Stomach (tissue), 9 donors: Measurements from ENCODE around the gene INO80. TPM values are rescaled to one million over a fixed set of nuclear protein-coding genes. Genes with fewer than 3 reads are reported as not detected.

Experiments
- DNase-seq, 2 donors: peaks; one replicate each; pipeline versions ENCODE4 v3.0.0 to v3.0.0-alpha.2; 2013 to 2019
- H3K27ac ChIP-seq, 5 donors: fragments of 200-600 bp in 4 of 5; sonication (generic) in 4 of 5; one replicate each; pipeline ENCODE4 v1.5.1; 2013 to 2019; ENCODE audit warnings: mild to moderate bottlenecking in 1 of 5, moderate library complexity in 1 of 5
- H3K27me3 ChIP-seq, 3 donors: fragments of 200-600 bp; sonication (generic); one replicate each; pipeline ENCODE4 v1.5.1; 2017 to 2019; ENCODE audit warnings: mixed run types in 1 of 3
- H3K36me3 ChIP-seq, 4 donors: fragments of 200-600 bp; sonication (generic); 1 replicate in 3 of 4; 2 replicates in 1 of 4; pipeline ENCODE4 v1.5.1; 2016 to 2019
- H3K4me1 ChIP-seq, 4 donors: fragments of 200-600 bp; sonication (generic); one replicate each; pipeline ENCODE4 v1.5.1; 2016 to 2019
- H3K4me3 ChIP-seq, 4 donors: fragments of 200-600 bp; sonication (generic) in 3 of 4; one replicate each; pipeline ENCODE4 v1.5.1; 2016 to 2019; ENCODE audit warnings: mild to moderate bottlenecking in 1 of 4
- H3K9me3 ChIP-seq, 4 donors: fragments of 200-600 bp; sonication (generic); one replicate each; pipeline ENCODE4 v1.5.1; 2016 to 2019
- CTCF ChIP-seq, 7 experiments: fragments of 450-650 bp in 4 of 7; fragments of 200-600 bp in 3 of 7; sonication (generic) in 3 of 7; IDR thresholded peaks; one replicate each; pipeline ENCODE4 v1.5.1; 2016 to 2019; ENCODE audit warnings: antibody characterized with exemption in 7 of 7, control low read depth in 2 of 7, mild to moderate bottlenecking in 1 of 7
- EP300 ChIP-seq: sonication (generic); formaldehyde crosslinking; IDR thresholded peaks from one replicate; pipeline ENCODE4 v1.6.1; 2017; ENCODE audit warnings: antibody characterized with exemption
- POLR2A ChIP-seq, 4 donors: fragments of 450-650 bp; IDR thresholded peaks; one replicate each; pipeline ENCODE4 v1.6.1; 2016; ENCODE audit warnings: antibody characterized with exemption in 4 of 4, control low read depth in 2 of 4, mild to moderate bottlenecking in 1 of 4, moderate library complexity in 1 of 4
- POLR2AphosphoS5 ChIP-seq, 3 donors: sonication (generic); formaldehyde crosslinking; IDR thresholded peaks; one replicate each; pipeline ENCODE4 v1.6.1; 2016; ENCODE audit warnings: antibody characterized with exemption in 3 of 3
- WGBS, 5 donors: extraction: QIAGEN DNeasy Blood & Tissue Kit in 3 of 5; methylation state at CpG; one replicate each; pipeline versions ENCODE4 v1.1.5 to v1.1.7; 2013 to 2018; 5-methylcytosine and 5-hydroxymethylcytosine counted together
- intact Hi-C: fragments of 100-400 bp; cut with DNase I; formaldehyde crosslinking; loops from one replicate; pipeline ENCODE4 v1.15.1; 2023; ENCODE audit warnings: low total_unique reads
- polyA plus RNA-seq, 3 donors: library from polyadenylated mRNA; stranded (reverse); fragments of 200-250 nt; gene quantifications; one replicate each; pipeline ENCODE4 v1.2.3, GENCODE V29; 2013
- total RNA-seq, 5 donors: library from RNA; depleted of rRNA; stranded (reverse); fragments of >200 nt; gene quantifications; one replicate each; pipeline versions ENCODE4 v1.1.0 to v1.2.3, GENCODE V29; 2014 to 2016
- donor health status: healthy with polysubstance abuse.
- donor health status: Bipolar disorder and iron deficiency.
- donor health status: healthy.

The INO80 gene
- total and polyA plus RNA-seq, 8 donors: 4.6 to 40.8 (median 29.2) TPM

DNA sequence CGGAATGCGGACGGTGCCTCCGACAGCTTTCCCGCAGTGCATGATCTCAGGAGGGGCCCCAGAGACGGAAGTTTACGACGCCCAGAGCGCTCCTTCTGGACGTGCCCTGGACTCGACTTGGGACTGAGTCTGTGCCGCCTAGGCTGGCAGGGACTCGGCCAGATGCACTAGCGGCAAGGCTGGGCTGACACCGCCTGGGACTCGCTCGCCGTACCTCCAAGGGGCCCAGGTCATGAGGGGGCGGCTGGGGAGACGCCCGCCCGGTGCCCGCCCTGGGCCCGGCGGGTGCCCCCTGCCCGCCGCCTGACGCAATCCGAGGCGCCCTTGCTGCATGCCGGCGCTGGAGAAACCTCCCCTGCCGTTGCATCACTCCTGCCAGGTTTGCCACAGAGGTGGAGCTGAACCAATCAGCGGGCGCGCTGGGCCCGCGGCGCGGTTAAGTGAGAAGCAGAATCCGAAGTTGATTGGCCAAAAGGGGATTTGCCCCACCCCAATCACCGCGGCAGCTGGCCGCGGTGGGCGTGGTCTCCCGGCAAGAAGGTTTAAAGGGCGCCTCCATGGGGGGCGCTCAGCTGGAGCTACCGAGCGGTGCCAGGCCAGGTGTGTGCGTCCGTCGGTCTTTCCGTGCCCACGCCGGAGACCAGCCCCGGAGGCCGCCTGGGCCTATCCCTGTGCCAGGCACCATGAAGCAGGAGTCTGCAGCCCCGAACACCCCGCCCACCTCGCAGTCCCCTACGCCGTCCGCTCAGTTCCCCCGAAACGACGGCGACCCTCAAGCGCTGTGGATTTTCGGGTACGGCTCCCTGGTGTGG, 163.0 kb downstream of the INO80 start, which contains the start of gene CHAC1:
Gene CHAC1 (plus strand): TSS at position 571 of the 812 bp plus-strand sequence. CDS start 113 bp downstream, at position 684.
- intact Hi-C loops: no loop called here
- H3K27ac ChIP-seq: peak within 1 kb of the TSS; percentile 84 to 91 (median 90)

DNA sequence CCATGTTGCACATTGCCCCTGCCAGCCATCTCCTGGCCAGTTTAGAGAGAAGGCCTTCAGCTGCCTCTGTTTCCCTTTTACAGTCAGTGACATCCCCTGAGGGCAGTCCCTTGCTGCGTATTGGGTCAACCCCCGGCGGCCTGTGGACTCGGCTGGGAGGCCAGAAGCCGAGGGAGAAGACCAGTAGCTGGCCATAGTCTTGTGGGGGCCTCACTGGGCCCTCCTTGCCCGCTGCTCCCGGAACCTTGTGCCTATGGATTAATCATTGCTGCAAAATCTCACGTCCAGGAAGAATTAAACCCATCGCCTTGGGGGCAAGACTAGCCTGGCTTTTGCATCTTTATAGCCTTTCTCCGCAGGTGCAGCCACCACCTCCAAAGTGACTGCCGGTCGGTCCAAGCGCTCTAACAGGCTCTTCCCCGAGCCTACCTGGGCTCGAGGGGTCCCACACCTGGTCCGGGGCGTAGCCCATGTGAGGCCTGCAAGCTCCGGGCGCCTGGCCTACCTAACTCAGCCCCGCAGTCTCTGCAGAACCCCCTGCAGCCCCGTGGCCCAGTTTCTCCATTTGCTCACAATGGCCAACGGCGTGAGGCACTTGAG, 163.7 kb downstream of the INO80 start:
- Histone ChIP-seq H3K27me3 (no peaks in the 10 kb centered on the region), H3K36me3 (no peaks in the 10 kb centered on the region), H3K27ac (peak overlapping the region; percentile 84 to 91 (median 90)), H3K4me3 (peak overlapping the region; percentile 70 to 81 (median 78)), H3K4me1 (peaks cover 15 to 42% (median 35%) of the 10 kb centered on the region in 4 donors), H3K9me3 (no peaks in the 10 kb centered on the region)
- DNase-seq: no peak
- intact Hi-C loops: no loop called here
- 44 to 60% (median 46%) methylated on average over 21 to 23 of the region's 23 CpGs for WGBS, 5 donors
- no peak for TF ChIP-seq POLR2A (IDR thresholded peaks at IDR 0.05)

More for the DNA sequence above, 163.0 kb downstream of the INO80 start, which contains the start of gene CHAC1:
- TF ChIP-seq POLR2AphosphoS5 (IDR thresholded peaks at IDR 0.05) (peak; percentile 40 to 84 (median 83)), POLR2A (IDR thresholded peaks at IDR 0.05) (no peak), EP300 (no peak)
- Histone ChIP-seq H3K4me3 (peak within 1 kb of the TSS; percentile 70 to 81 (median 78)), H3K36me3 (no peaks in the 10 kb centered on the region), H3K4me1 (peaks cover 18 to 49% (median 42%) of the 10 kb centered on the region in 4 donors), H3K27me3 (no peaks in the 10 kb centered on the region), H3K9me3 (no peaks in the 10 kb centered on the region)
- peak; percentile 97 to 98 for DNase-seq
- 0 to 12% (median 1%) methylated on average over 5 to 72 of the region's 72 CpGs for WGBS, 5 donors

GRCh38 chr15:40951764-40952163, 164.3 kb downstream of the INO80 start:
- intact Hi-C loops: no loop called here
- H3K4me1 ChIP-seq: peaks cover 10 to 37% (median 30%) of the 10 kb centered on the region in 4 donors
- no peak overlapping the region for H3K27ac ChIP-seq
- no peak overlapping the region for H3K4me3 ChIP-seq
- no peak for DNase-seq
- no peaks in the 10 kb centered on the region for H3K36me3 ChIP-seq
- no peaks in the 10 kb centered on the region for H3K9me3 ChIP-seq
- no peaks in the 10 kb centered on the region for H3K27me3 ChIP-seq
- TF ChIP-seq EP300: no peak
- TF ChIP-seq POLR2AphosphoS5 (IDR thresholded peaks at IDR 0.05): no peak
- no peak for TF ChIP-seq CTCF (IDR thresholded peaks at IDR 0.05)
- no peak for TF ChIP-seq POLR2A (IDR thresholded peaks at IDR 0.05)
- 80 to 92% (median 86%) methylated on average over 4 of the region's 4 CpGs for WGBS, 5 donors

- WGBS, 5 donors: 20 to 48% (median 33%) methylated on average over 7 of the region's 7 CpGs
- Histone ChIP-seq H3K9me3 (no peaks in the 10 kb centered on the region), H3K4me3 (no peak overlapping the region), H3K36me3 (no peaks in the 10 kb centered on the region), H3K4me1 (peaks cover 10 to 40% (median 30%) of the 10 kb centered on the region in 4 donors), H3K27ac (peak overlapping the region; percentile 49 to 83 (median 63)), H3K27me3 (no peaks in the 10 kb centered on the region)
- peak; percentile 76 to 85 for DNase-seq
- intact Hi-C loops: no loop called here
- TF ChIP-seq POLR2AphosphoS5 (IDR thresholded peaks at IDR 0.05) (peak in 1 of 3 donors; percentile 69), CTCF (IDR thresholded peaks at IDR 0.05) (no peak)
Observed at GRCh38 chr15:40949756-40950207, 166.3 kb downstream of the INO80 start.

DNA sequence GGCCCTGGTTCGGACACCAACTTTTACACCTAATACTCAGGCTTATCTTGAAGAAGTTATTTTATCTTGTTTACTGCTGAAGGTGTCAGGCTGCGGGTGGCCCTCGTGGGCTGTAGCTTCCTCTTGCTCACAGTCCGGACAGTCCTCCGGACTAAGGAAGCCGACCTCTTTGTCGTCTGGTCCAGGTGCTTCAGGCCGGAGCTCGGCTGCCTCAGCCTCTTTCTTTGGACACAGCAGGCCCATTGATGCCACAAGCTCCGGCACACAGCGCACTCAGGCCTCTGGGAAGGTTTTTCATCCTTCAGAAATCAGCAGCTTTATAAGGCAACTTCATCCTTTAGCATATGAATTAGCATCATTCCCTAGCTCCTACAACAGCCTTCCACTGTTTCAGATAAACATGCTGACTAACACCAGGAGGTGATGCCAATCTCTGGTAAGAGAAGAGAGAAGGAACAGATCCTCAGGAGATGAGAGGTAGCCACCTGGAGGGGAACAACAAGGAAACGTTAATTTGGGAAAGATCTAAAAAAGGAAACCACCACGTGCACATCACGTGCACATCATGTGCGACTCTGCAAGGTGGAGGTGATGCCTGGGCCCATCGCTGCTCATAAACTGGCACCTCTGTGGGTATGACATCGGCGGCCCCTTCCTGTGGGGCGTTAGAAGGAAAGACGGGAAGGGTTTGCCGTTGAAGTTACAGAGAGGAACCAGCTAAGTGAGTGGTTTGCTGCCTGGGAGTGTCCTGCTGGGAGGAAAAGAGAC, 167.2 kb downstream of the INO80 start:
- Histone ChIP-seq H3K4me1 (peaks cover 4 to 36% (median 25%) of the 10 kb centered on the region in 4 donors), H3K36me3 (no peaks in the 10 kb centered on the region), H3K9me3 (no peaks in the 10 kb centered on the region), H3K27ac (peak overlapping the region; percentile 49 to 83 (median 63)), H3K4me3 (no peak overlapping the region), H3K27me3 (no peaks in the 10 kb centered on the region)
- WGBS, 5 donors: 80 to 85% (median 81%) methylated on average over 21 of the region's 21 CpGs
- DNase-seq: no peak
- no peak for TF ChIP-seq POLR2A (IDR thresholded peaks at IDR 0.05)
- TF ChIP-seq POLR2AphosphoS5 (IDR thresholded peaks at IDR 0.05): no peak
- TF ChIP-seq CTCF (IDR thresholded peaks at IDR 0.05): no peak
- TF ChIP-seq EP300: no peak
- intact Hi-C loops: no loop called here
